Keratinocyte (primary cell): Measurements from ENCODE around the gene GLI3. TPM values are rescaled to one million over a fixed set of nuclear protein-coding genes. Genes with fewer than 3 reads are reported as not detected.

ENCODE experiments used
- DNase-seq: peaks from one replicate; pipeline ENCODE4 v3.0.0-alpha.2; 2011; ENCODE audit warnings: low read depth, missing footprints, low spot score
- FAIRE-seq: peaks from 2 replicates; lab custom pipeline; 2011; peaks lifted over from hg19 to GRCh38; lab: Jason Lieb, UNC
- H2AFZ ChIP-seq: 2 replicates; pipeline ENCODE4 v1.6.0; 2012; ENCODE audit warnings: low read length, control low read depth, inconsistent platforms; ENCODE audit not compliant: control insufficient read depth
- H3K27ac ChIP-seq: 2 replicates; pipeline ENCODE4 v1.5.1; 2011; ENCODE audit warnings: low read length; ENCODE audit not compliant: control insufficient read depth, insufficient read depth
- H3K27me3 ChIP-seq: 3 replicates; pipeline ENCODE4 v1.6.0; 2011; ENCODE audit warnings: low read length; ENCODE audit not compliant: control insufficient read depth, insufficient read depth; ENCODE audit errors: extremely low read depth
- H3K36me3 ChIP-seq, 2 experiments: 2 replicates in 1 of 2; 3 replicates in 1 of 2; pipeline ENCODE4 v1.5.1; 2011; ENCODE audit warnings: low read length in 2 of 2, mild to moderate bottlenecking in 1 of 2; ENCODE audit not compliant: control insufficient read depth in 2 of 2, insufficient read depth in 2 of 2; ENCODE audit errors: extremely low read depth in 1 of 2
- H3K4me1 ChIP-seq: 3 replicates; pipeline ENCODE4 v1.5.1; 2011; ENCODE audit warnings: low read length; ENCODE audit not compliant: control insufficient read depth, insufficient read depth; ENCODE audit errors: extremely low read depth
- H3K4me2 ChIP-seq: 3 replicates; pipeline ENCODE4 v1.6.0; 2011; ENCODE audit warnings: low read depth, low read length; ENCODE audit not compliant: control insufficient read depth, insufficient read depth; ENCODE audit errors: extremely low read depth
- H3K4me3 ChIP-seq, 3 experiments: fragments of 200-600 bp in 1 of 3; sonication (generic) in 1 of 3; 2 replicates in 2 of 3; 3 replicates in 1 of 3; pipeline ENCODE4 v1.5.1; 2011 to 2016; ENCODE audit warnings: low read length in 3 of 3, mild to moderate bottlenecking in 3 of 3, control low read depth in 2 of 3, inconsistent platforms in 1 of 3, low read depth in 1 of 3, mixed read lengths in 1 of 3, mixed run types in 1 of 3, moderate library complexity in 1 of 3; ENCODE audit not compliant: control insufficient read depth in 2 of 3, insufficient read depth in 2 of 3; ENCODE audit errors: extremely low read depth in 1 of 3
- H3K79me2 ChIP-seq: 2 replicates; pipeline ENCODE4 v1.6.0; 2012; ENCODE audit warnings: low read length; ENCODE audit not compliant: control insufficient read depth, insufficient read depth
- H3K9ac ChIP-seq: 3 replicates; pipeline ENCODE4 v1.6.0; 2011; ENCODE audit warnings: low read length; ENCODE audit not compliant: control insufficient read depth, insufficient read depth; ENCODE audit errors: extremely low read depth
- H3K9me1 ChIP-seq: 3 replicates; pipeline ENCODE4 v1.6.0; 2011; ENCODE audit warnings: low read length; ENCODE audit not compliant: control insufficient read depth, insufficient read depth; ENCODE audit errors: extremely low read depth
- H3K9me3 ChIP-seq: 2 replicates; pipeline ENCODE4 v1.5.1; 2012; ENCODE audit warnings: low read depth, low read length; ENCODE audit not compliant: control insufficient read depth
- H4K20me1 ChIP-seq: 3 replicates; pipeline ENCODE4 v1.6.0; 2011; ENCODE audit warnings: low read length; ENCODE audit not compliant: control insufficient read depth, insufficient read depth; ENCODE audit errors: extremely low read depth
- EZH2 ChIP-seq: IDR thresholded peaks from one replicate; pipeline ENCODE4 v1.6.1; 2012; ENCODE audit warnings: inconsistent platforms, mild to moderate bottlenecking, low read length, moderate library complexity
- dilution Hi-C: fragments of 300-500 bp; cut with MboI; formaldehyde crosslinking; loops from one replicate; pipeline ENCODE4 v1.7.0; 2020; ENCODE audit warnings: low sequenced_read_pairs; ENCODE audit not compliant: extremely low pct_ligation_motif_present
- polyA plus RNA-seq, 5 experiments: library from polyadenylated mRNA; depleted of rRNA in 3 of 5; stranded (reverse) in 3 of 5; stranded (forward) in 1 of 5; unstranded in 1 of 5; fragments of >200 nt; gene quantifications; 1 replicate in 1 of 5; 2 replicates in 3 of 5; 3 replicates in 1 of 5; pipeline versions ENCODE4 v1.2.1 to v1.2.3, GENCODE V29; 2011 to 2012; ENCODE audit warnings: missing spikeins in 2 of 5, low read depth in 1 of 5, low replicate concordance in 1 of 5
- TF ChIP-seq, protein P1 (sequence below), 3 experiments: IDR thresholded peaks in 1 of 3; conservative IDR thresholded peaks in 1 of 3; optimal IDR thresholded peaks in 1 of 3; 2 replicates in 2 of 3; 3 replicates in 1 of 3; pipeline versions ENCODE3 to v1.5.1; 2011; ENCODE audit warnings: low read length in 3 of 3, mild to moderate bottlenecking in 3 of 3, moderate library complexity in 2 of 3, control low read depth in 1 of 3, inconsistent platforms in 1 of 3; ENCODE audit not compliant: insufficient read depth in 2 of 3; ENCODE audit errors: extremely low read depth in 1 of 3

The GLI3 gene
- polyA plus RNA-seq, 1 donor (not counting 4 experiments of a cell fraction or from before 2014, with no cell fraction given), result 3.6 TPM

DNA sequence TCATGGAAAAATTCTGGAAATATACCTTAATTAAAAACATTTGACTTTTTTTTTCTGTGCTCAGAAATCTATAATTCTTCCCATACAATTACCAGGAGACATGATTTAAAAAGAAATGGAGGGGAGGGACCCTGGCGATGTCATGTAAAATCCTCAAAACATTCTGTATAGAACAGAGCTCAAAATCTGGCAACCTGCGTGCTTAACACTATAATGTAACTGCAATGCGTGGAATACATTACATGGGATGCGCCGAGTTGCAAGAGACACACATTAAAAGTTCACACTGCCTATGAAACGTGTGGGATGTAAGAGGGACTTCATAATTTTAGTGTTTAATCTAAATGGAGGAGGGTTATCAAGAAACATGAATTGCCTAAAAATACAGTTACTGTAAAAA, 215.0 kb downstream of the GLI3 start:
- no peak for FAIRE-seq
- Histone ChIP-seq H3K4me1 (no peaks in the 10 kb centered on the region), H4K20me1 (no peaks in the 10 kb centered on the region), H3K4me3 (no peak overlapping the region), H3K36me3 (peaks cover 12 to 18% of the 10 kb centered on the region in 2 experiments), H3K9me1 (no peaks in the 10 kb centered on the region), H3K27me3 (no peaks in the 10 kb centered on the region), H3K27ac (no peak overlapping the region), H3K4me2 (no peak overlapping the region), H3K9ac (no peak overlapping the region), H3K9me3 (no peaks in the 10 kb centered on the region), H3K79me2 (no peaks in the 10 kb centered on the region), H2AFZ (no peak overlapping the region)
- dilution Hi-C loops, result no loop called here
- no peak for DNase-seq
- TF ChIP-seq, protein P1, sequence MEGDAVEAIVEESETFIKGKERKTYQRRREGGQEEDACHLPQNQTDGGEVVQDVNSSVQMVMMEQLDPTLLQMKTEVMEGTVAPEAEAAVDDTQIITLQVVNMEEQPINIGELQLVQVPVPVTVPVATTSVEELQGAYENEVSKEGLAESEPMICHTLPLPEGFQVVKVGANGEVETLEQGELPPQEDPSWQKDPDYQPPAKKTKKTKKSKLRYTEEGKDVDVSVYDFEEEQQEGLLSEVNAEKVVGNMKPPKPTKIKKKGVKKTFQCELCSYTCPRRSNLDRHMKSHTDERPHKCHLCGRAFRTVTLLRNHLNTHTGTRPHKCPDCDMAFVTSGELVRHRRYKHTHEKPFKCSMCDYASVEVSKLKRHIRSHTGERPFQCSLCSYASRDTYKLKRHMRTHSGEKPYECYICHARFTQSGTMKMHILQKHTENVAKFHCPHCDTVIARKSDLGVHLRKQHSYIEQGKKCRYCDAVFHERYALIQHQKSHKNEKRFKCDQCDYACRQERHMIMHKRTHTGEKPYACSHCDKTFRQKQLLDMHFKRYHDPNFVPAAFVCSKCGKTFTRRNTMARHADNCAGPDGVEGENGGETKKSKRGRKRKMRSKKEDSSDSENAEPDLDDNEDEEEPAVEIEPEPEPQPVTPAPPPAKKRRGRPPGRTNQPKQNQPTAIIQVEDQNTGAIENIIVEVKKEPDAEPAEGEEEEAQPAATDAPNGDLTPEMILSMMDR (optimal IDR thresholded peaks at IDR 0.05 in 1 of 3, IDR thresholded peaks at IDR 0.05 in 1 of 3, conservative IDR thresholded peaks at IDR 0.05 in 1 of 3; ENCODE audit: extremely low read depth in 1 of 3, insufficient read depth in 2 of 3, low read length in 3 of 3), result no peak
- no peak for TF ChIP-seq EZH2

DNA sequence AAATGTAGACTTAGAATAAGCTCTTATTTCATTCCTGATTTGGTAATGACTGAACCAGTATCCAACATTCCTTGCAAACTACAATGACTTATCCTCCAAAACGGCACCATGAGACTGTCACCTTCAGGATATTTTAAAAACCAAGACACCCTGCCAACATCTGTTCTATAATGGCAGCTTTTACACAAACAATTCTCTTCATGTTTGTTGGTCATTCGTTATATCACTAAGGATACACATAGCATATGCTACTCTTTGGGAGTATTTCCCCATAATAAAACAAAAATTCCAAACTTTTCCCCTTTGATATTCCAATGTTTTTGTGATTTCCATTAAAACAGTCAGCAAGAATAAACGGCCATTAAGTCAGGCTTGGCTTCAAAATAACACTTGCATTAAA, 215.4 kb downstream of the GLI3 start:
- Histone ChIP-seq H3K9me1 (no peaks in the 10 kb centered on the region), H3K9ac (no peak overlapping the region), H3K9me3 (no peaks in the 10 kb centered on the region), H3K27me3 (no peaks in the 10 kb centered on the region), H3K36me3 (peaks cover 12 to 18% of the 10 kb centered on the region in 2 experiments), H4K20me1 (no peaks in the 10 kb centered on the region), H3K4me1 (no peaks in the 10 kb centered on the region), H2AFZ (no peak overlapping the region), H3K4me3 (no peak overlapping the region), H3K79me2 (no peaks in the 10 kb centered on the region), H3K27ac (no peak overlapping the region), H3K4me2 (no peak overlapping the region)
- DNase-seq, result no peak
- FAIRE-seq, result no peak
- TF ChIP-seq, protein P1 (optimal IDR thresholded peaks at IDR 0.05 in 1 of 3, IDR thresholded peaks at IDR 0.05 in 1 of 3, conservative IDR thresholded peaks at IDR 0.05 in 1 of 3; ENCODE audit: extremely low read depth in 1 of 3, insufficient read depth in 2 of 3, low read length in 3 of 3), result no peak
- no peak for TF ChIP-seq EZH2
- dilution Hi-C loops, result no loop called here
